D721Med (cell line): ENCODE measurements around the gene TTC27.

ENCODE experiments used
- DNase-seq: peaks from one replicate; pipeline ENCODE4 v3.0.0; 2011; ENCODE audit warnings: low spot score; ENCODE audit not compliant: insufficient read length
- FAIRE-seq: peaks from 2 replicates; lab custom pipeline; 2011; peaks lifted over from hg19 to GRCh38; lab: Jason Lieb, UNC
- TF ChIP-seq, protein P1 (sequence below): IDR thresholded peaks from 2 replicates; pipeline ENCODE4 v1.5.1; 2012; ENCODE audit warnings: mild to moderate bottlenecking, control low read depth; ENCODE audit not compliant: insufficient read depth; ENCODE audit errors: missing control alignments

Gene TTC27

DNA sequence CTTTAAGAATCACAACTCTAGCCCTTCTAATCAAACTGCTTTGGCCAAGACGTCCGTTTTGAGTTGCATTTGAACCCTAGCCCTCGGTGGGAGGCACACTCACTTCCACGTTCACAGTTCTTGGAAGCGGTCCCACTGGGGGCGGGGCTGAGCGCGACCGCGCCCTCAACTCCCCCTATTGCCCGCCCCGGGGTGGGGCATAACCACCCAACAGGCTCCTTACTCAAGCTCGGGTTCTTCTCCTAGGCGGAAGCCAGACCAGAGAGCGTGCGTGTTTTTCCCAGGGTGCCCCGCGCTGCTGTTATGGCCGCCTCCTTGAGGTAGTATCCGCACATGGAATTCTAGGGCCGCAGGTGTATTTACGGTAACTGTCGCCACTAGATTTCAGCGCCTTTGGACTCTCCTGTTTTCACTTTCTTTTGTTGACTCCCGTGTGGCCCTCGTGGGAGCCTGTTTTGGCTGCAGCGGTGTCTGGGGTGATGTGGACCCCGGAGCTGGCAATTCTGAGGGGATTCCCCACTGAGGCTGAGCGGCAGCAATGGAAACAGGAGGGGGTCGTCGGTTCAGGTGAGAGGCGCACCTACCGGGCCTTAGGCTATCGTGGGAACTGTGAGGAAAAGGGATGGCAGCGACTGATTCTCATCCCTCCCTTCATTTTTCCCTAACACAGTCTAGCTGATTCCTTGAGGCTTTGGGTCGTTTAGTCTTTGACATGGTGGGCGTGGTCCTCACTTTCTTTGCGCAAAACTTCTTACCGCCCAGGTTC, at the start of gene TTC27:
TSS of gene TTC27 (plus strand) at position 237 of the 766 bp plus-strand sequence. CDS start at position 480, 243 bp downstream.
- DNase-seq, result peak; percentile 91
- no peak for FAIRE-seq
- TF ChIP-seq, protein P1, sequence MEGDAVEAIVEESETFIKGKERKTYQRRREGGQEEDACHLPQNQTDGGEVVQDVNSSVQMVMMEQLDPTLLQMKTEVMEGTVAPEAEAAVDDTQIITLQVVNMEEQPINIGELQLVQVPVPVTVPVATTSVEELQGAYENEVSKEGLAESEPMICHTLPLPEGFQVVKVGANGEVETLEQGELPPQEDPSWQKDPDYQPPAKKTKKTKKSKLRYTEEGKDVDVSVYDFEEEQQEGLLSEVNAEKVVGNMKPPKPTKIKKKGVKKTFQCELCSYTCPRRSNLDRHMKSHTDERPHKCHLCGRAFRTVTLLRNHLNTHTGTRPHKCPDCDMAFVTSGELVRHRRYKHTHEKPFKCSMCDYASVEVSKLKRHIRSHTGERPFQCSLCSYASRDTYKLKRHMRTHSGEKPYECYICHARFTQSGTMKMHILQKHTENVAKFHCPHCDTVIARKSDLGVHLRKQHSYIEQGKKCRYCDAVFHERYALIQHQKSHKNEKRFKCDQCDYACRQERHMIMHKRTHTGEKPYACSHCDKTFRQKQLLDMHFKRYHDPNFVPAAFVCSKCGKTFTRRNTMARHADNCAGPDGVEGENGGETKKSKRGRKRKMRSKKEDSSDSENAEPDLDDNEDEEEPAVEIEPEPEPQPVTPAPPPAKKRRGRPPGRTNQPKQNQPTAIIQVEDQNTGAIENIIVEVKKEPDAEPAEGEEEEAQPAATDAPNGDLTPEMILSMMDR, result no peak

DNA sequence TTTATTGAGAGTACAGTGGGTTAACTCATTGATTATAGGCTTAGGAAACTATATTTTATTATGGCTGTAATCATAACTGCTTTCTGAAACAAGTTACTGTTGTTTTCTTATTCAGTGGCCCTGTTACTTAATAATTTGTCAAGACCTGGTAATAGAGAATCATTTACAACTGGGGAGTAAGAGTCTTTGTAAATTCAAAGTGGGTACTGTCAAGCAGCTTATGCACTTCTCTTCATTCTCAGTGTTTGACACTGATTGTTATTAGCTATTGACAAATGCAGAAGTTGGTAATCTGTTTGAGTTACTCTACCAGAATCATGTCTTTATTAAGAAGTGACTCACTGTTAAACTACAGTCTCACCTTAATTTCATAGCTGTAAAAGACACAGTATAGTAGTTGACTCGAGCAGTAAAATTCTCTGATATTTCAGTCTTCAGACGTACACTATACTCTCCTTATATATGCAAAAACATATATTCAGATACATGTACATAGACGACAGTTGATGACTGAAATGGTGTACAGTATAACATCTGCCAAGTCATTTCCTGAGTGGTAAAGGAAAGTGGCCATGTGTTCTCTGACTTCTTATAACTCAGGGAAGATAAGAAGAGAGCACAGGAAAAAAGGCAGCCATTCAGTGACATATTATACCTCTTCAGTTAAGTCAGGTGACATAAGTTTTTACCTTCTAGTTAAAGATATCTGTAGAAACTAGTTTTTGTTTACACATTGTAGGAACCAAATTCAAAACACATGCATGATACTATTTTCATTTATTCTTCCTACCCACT, 36.0 kb upstream of the TTC27 start:
- FAIRE-seq (peak; percentile 32), DNase-seq (no peak)
- TF ChIP-seq, protein P1, result no peak

DNA sequence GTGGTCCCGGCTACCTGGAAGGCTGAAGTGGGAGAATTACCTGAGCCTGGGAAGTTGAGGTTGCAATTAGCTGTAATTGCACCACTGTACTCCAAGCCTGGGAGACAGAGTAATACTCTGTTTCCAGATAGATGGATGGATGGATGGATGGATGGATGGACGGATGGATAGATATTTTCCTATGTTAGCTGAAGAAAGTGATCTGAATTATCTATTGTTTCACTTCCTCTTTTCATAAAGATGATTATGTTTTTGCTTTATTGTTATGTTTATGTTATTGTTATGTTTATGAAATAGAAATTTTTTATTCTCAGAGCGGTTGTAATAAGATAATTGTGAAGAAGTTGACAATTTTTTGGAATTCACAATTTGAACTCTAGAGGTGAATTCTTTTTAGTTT, 33.3 kb upstream of the TTC27 start:
- FAIRE-seq (no peak), DNase-seq (no peak)

DNA sequence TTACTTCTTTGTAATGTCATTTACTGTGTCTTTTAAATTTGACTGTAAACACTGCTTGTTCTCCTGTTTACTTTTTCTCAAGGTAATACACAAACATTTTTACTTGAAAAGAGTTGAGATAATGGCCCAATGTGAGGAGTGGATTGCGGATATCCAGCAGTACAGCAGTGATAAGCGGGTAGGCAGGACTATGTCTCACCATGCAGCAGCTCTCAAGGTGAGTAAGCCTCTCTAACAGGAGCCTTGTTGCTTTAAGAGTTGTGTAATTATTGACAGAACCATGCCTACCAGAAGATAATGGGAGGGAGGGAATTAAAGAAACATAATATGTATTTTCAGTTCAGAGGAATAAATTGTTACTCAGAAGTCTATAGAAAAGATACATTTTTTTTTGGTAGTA, 16.5 kb upstream of the TTC27 start:
- DNase-seq, result no peak
- FAIRE-seq, result no peak
- TF ChIP-seq, protein P1, result no peak

More for the DNA sequence above, 33.3 kb upstream of the TTC27 start:
- TF ChIP-seq, protein P1, result no peak

DNA sequence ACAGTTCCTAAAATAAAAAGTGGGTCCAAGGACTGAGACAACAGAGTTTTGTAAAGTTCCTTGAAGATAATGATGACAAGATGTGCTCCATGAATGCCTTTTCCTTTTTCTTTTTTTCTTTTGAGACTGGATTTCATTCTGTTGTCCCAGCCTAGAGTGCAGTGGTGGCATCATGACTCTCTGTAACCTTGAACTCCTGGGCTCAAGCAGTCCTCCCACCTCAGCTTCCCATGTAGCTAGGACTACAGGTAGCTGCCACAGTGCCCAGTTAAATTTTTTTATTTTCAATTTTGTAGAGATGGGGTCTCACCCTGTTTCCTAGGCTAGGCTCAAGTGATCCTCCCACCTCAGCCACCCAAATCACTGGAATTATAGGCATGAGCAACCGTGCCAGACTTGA, 16.1 kb upstream of the TTC27 start:
- no peak for FAIRE-seq
- TF ChIP-seq, protein P1, result no peak
- no peak for DNase-seq

DNA sequence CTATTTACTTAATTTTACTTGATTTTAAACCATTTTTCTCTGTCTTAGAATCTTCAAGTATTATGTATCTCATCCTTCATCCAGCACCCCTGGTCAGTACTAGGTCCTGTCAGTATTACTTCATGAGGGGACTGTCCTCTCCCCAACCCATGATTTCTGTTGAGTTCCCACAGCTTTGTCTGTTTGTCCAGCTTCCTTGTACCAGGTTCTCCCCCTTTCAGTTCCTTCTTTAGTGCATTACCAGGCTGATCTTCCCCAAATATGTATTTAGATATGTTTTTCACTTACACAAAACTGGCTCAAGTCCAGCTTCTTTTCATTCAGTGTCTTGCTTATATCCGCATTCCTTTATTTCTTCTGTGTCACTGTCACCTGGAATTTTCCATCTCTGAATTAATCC, 13.8 kb upstream of the TTC27 start:
- DNase-seq (no peak), FAIRE-seq (no peak)
- TF ChIP-seq, protein P1, result no peak
